ENCODE results near the gene LMOD2.

Gene LMOD2

GRCh38 chr7:123666492-123666891 lies 10.8 kb downstream of the LMOD2 start:
- H3K9ac ChIP-seq (ENCODE audit: low read depth in 1 of 2, low read length in 2 of 2) = no peak overlapping the region
- no peaks in the 10 kb centered on the region for H3K9me3 ChIP-seq (ENCODE audit: control insufficient read depth in 1 of 2, low read length in 2 of 2)
- H3K27ac ChIP-seq (ENCODE audit: low read depth, low read length) = no peak overlapping the region
- H3K4me3 ChIP-seq (ENCODE audit: low read depth in 1 of 2, low read length in 2 of 2) = no peak overlapping the region
- no peaks in the 10 kb centered on the region for H3K36me3 ChIP-seq (ENCODE audit: control insufficient read depth in 1 of 2, insufficient read depth in 2 of 2, low read length in 2 of 2)
- H3K4me1 ChIP-seq (ENCODE audit: control insufficient read depth in 1 of 2, insufficient read depth in 2 of 2, low read length in 2 of 2) = no peaks in the 10 kb centered on the region
- peaks cover 0 to 3% of the 10 kb centered on the region in 2 donors for H3K27me3 ChIP-seq (ENCODE audit: control insufficient read depth in 1 of 2, insufficient read depth in 2 of 2, low read length in 2 of 2)

- Histone ChIP-seq H3K27me3 (ENCODE audit: control insufficient read depth in 1 of 2, insufficient read depth in 2 of 2, low read length in 2 of 2) (peaks cover 0 to 3% of the 10 kb centered on the region in 2 donors), H3K4me3 (ENCODE audit: low read depth in 1 of 2, low read length in 2 of 2) (no peak overlapping the region), H3K9me3 (ENCODE audit: control insufficient read depth in 1 of 2, low read length in 2 of 2) (no peaks in the 10 kb centered on the region), H3K9ac (ENCODE audit: low read depth in 1 of 2, low read length in 2 of 2) (no peak overlapping the region), H3K27ac (ENCODE audit: low read depth, low read length) (no peak overlapping the region), H3K36me3 (ENCODE audit: control insufficient read depth in 1 of 2, insufficient read depth in 2 of 2, low read length in 2 of 2) (no peaks in the 10 kb centered on the region), H3K4me1 (ENCODE audit: control insufficient read depth in 1 of 2, insufficient read depth in 2 of 2, low read length in 2 of 2) (no peaks in the 10 kb centered on the region)
Measured at GRCh38 chr7:123669485-123669884, 13.8 kb downstream of the LMOD2 start.

- H3K4me1 ChIP-seq (ENCODE audit: control insufficient read depth in 1 of 2, insufficient read depth in 2 of 2, low read length in 2 of 2) = no peaks in the 10 kb centered on the region
- no peaks in the 10 kb centered on the region for H3K36me3 ChIP-seq (ENCODE audit: control insufficient read depth in 1 of 2, insufficient read depth in 2 of 2, low read length in 2 of 2)
- no peaks in the 10 kb centered on the region for H3K27me3 ChIP-seq (ENCODE audit: control insufficient read depth in 1 of 2, insufficient read depth in 2 of 2, low read length in 2 of 2)
- H3K4me3 ChIP-seq (ENCODE audit: low read depth in 1 of 2, low read length in 2 of 2) = no peak overlapping the region
- no peak overlapping the region for H3K27ac ChIP-seq (ENCODE audit: low read depth, low read length)
- no peak overlapping the region for H3K9ac ChIP-seq (ENCODE audit: low read depth in 1 of 2, low read length in 2 of 2)
- no peaks in the 10 kb centered on the region for H3K9me3 ChIP-seq (ENCODE audit: control insufficient read depth in 1 of 2, low read length in 2 of 2)
Measured at GRCh38 chr7:123673137-123673732, 17.6 kb downstream of the LMOD2 start.

- no peak overlapping the region for H3K4me3 ChIP-seq (ENCODE audit: low read depth in 1 of 2, low read length in 2 of 2)
- H3K9me3 ChIP-seq (ENCODE audit: control insufficient read depth in 1 of 2, low read length in 2 of 2) = no peaks in the 10 kb centered on the region
- no peaks in the 10 kb centered on the region for H3K27me3 ChIP-seq (ENCODE audit: control insufficient read depth in 1 of 2, insufficient read depth in 2 of 2, low read length in 2 of 2)
- H3K4me1 ChIP-seq (ENCODE audit: control insufficient read depth in 1 of 2, insufficient read depth in 2 of 2, low read length in 2 of 2) = no peaks in the 10 kb centered on the region
- H3K36me3 ChIP-seq (ENCODE audit: control insufficient read depth in 1 of 2, insufficient read depth in 2 of 2, low read length in 2 of 2) = no peaks in the 10 kb centered on the region
- no peak overlapping the region for H3K9ac ChIP-seq (ENCODE audit: low read depth in 1 of 2, low read length in 2 of 2)
- H3K27ac ChIP-seq (ENCODE audit: low read depth, low read length) = no peak overlapping the region
Measured at GRCh38 chr7:123673752-123674398, 18.2 kb downstream of the LMOD2 start.

GRCh38 chr7:123674399-123675180 lies 18.9 kb downstream of the LMOD2 start:
- no peaks in the 10 kb centered on the region for H3K27me3 ChIP-seq (ENCODE audit: control insufficient read depth in 1 of 2, insufficient read depth in 2 of 2, low read length in 2 of 2)
- H3K4me1 ChIP-seq (ENCODE audit: control insufficient read depth in 1 of 2, insufficient read depth in 2 of 2, low read length in 2 of 2) = no peaks in the 10 kb centered on the region
- H3K9ac ChIP-seq (ENCODE audit: low read depth in 1 of 2, low read length in 2 of 2) = no peak overlapping the region
- no peaks in the 10 kb centered on the region for H3K36me3 ChIP-seq (ENCODE audit: control insufficient read depth in 1 of 2, insufficient read depth in 2 of 2, low read length in 2 of 2)
- H3K9me3 ChIP-seq (ENCODE audit: control insufficient read depth in 1 of 2, low read length in 2 of 2) = no peaks in the 10 kb centered on the region
- H3K4me3 ChIP-seq (ENCODE audit: low read depth in 1 of 2, low read length in 2 of 2) = no peak overlapping the region
- H3K27ac ChIP-seq (ENCODE audit: low read depth, low read length) = no peak overlapping the region

GRCh38 chr7:123675181-123675473 lies 19.5 kb downstream of the LMOD2 start:
- Histone ChIP-seq H3K27ac (ENCODE audit: low read depth, low read length) (no peak overlapping the region), H3K9me3 (ENCODE audit: control insufficient read depth in 1 of 2, low read length in 2 of 2) (no peaks in the 10 kb centered on the region), H3K27me3 (ENCODE audit: control insufficient read depth in 1 of 2, insufficient read depth in 2 of 2, low read length in 2 of 2) (no peaks in the 10 kb centered on the region), H3K4me1 (ENCODE audit: control insufficient read depth in 1 of 2, insufficient read depth in 2 of 2, low read length in 2 of 2) (no peaks in the 10 kb centered on the region), H3K36me3 (ENCODE audit: control insufficient read depth in 1 of 2, insufficient read depth in 2 of 2, low read length in 2 of 2) (no peaks in the 10 kb centered on the region), H3K9ac (ENCODE audit: low read depth in 1 of 2, low read length in 2 of 2) (no peak overlapping the region), H3K4me3 (ENCODE audit: low read depth in 1 of 2, low read length in 2 of 2) (no peak overlapping the region)

GRCh38 chr7:123677061-123677715 lies 21.5 kb downstream of the LMOD2 start:
- H3K9ac ChIP-seq (ENCODE audit: low read depth in 1 of 2, low read length in 2 of 2) = no peak overlapping the region
- no peaks in the 10 kb centered on the region for H3K9me3 ChIP-seq (ENCODE audit: control insufficient read depth in 1 of 2, low read length in 2 of 2)
- H3K4me3 ChIP-seq (ENCODE audit: low read depth in 1 of 2, low read length in 2 of 2) = no peak overlapping the region
- H3K36me3 ChIP-seq (ENCODE audit: control insufficient read depth in 1 of 2, insufficient read depth in 2 of 2, low read length in 2 of 2) = peaks cover 0 to 3% of the 10 kb centered on the region in 2 donors
- no peak overlapping the region for H3K27ac ChIP-seq (ENCODE audit: low read depth, low read length)
- H3K4me1 ChIP-seq (ENCODE audit: control insufficient read depth in 1 of 2, insufficient read depth in 2 of 2, low read length in 2 of 2) = no peaks in the 10 kb centered on the region
- no peaks in the 10 kb centered on the region for H3K27me3 ChIP-seq (ENCODE audit: control insufficient read depth in 1 of 2, insufficient read depth in 2 of 2, low read length in 2 of 2)

- Histone ChIP-seq H3K27ac (ENCODE audit: low read depth, low read length) (no peak overlapping the region), H3K4me1 (ENCODE audit: control insufficient read depth in 1 of 2, insufficient read depth in 2 of 2, low read length in 2 of 2) (no peaks in the 10 kb centered on the region), H3K4me3 (ENCODE audit: low read depth in 1 of 2, low read length in 2 of 2) (no peak overlapping the region), H3K9me3 (ENCODE audit: control insufficient read depth in 1 of 2, low read length in 2 of 2) (no peaks in the 10 kb centered on the region), H3K27me3 (ENCODE audit: control insufficient read depth in 1 of 2, insufficient read depth in 2 of 2, low read length in 2 of 2) (no peaks in the 10 kb centered on the region), H3K9ac (ENCODE audit: low read depth in 1 of 2, low read length in 2 of 2) (no peak overlapping the region), H3K36me3 (ENCODE audit: control insufficient read depth in 1 of 2, insufficient read depth in 2 of 2, low read length in 2 of 2) (peaks cover 6 to 9% of the 10 kb centered on the region in 2 donors)
Measured at GRCh38 chr7:123679614-123680013, 23.9 kb downstream of the LMOD2 start.

GRCh38 chr7:123680580-123680979 lies 24.9 kb downstream of the LMOD2 start:
- Histone ChIP-seq H3K4me3 (ENCODE audit: low read depth in 1 of 2, low read length in 2 of 2) (no peak overlapping the region), H3K36me3 (ENCODE audit: control insufficient read depth in 1 of 2, insufficient read depth in 2 of 2, low read length in 2 of 2) (peaks cover 6 to 9% of the 10 kb centered on the region in 2 donors), H3K9me3 (ENCODE audit: control insufficient read depth in 1 of 2, low read length in 2 of 2) (no peaks in the 10 kb centered on the region), H3K27ac (ENCODE audit: low read depth, low read length) (no peak overlapping the region), H3K9ac (ENCODE audit: low read depth in 1 of 2, low read length in 2 of 2) (no peak overlapping the region), H3K4me1 (ENCODE audit: control insufficient read depth in 1 of 2, insufficient read depth in 2 of 2, low read length in 2 of 2) (no peaks in the 10 kb centered on the region), H3K27me3 (ENCODE audit: control insufficient read depth in 1 of 2, insufficient read depth in 2 of 2, low read length in 2 of 2) (no peaks in the 10 kb centered on the region)

GRCh38 chr7:123681561-123681960 lies 25.9 kb downstream of the LMOD2 start:
- H3K27ac ChIP-seq (ENCODE audit: low read depth, low read length) = no peak overlapping the region
- no peaks in the 10 kb centered on the region for H3K9me3 ChIP-seq (ENCODE audit: control insufficient read depth in 1 of 2, low read length in 2 of 2)
- H3K9ac ChIP-seq (ENCODE audit: low read depth in 1 of 2, low read length in 2 of 2) = no peak overlapping the region
- H3K4me1 ChIP-seq (ENCODE audit: control insufficient read depth in 1 of 2, insufficient read depth in 2 of 2, low read length in 2 of 2) = no peaks in the 10 kb centered on the region
- no peaks in the 10 kb centered on the region for H3K27me3 ChIP-seq (ENCODE audit: control insufficient read depth in 1 of 2, insufficient read depth in 2 of 2, low read length in 2 of 2)
- H3K36me3 ChIP-seq (ENCODE audit: control insufficient read depth in 1 of 2, insufficient read depth in 2 of 2, low read length in 2 of 2) = peaks cover 6 to 9% of the 10 kb centered on the region in 2 donors
- no peak overlapping the region for H3K4me3 ChIP-seq (ENCODE audit: low read depth in 1 of 2, low read length in 2 of 2)

Data from duodenal mucosa (tissue), 2 donors.